Keratinocyte (primary cell): ENCODE measurements around the gene KNOP1.

Source experiments
- CTCF ChIP-seq, 3 experiments: IDR thresholded peaks in 1 of 3; conservative IDR thresholded peaks in 1 of 3; optimal IDR thresholded peaks in 1 of 3; 2 replicates in 2 of 3; 3 replicates in 1 of 3; pipeline versions ENCODE3 to v1.5.1; 2011; ENCODE audit warnings: low read length in 3 of 3, mild to moderate bottlenecking in 3 of 3, moderate library complexity in 2 of 3, control low read depth in 1 of 3, inconsistent platforms in 1 of 3; ENCODE audit not compliant: insufficient read depth in 2 of 3; ENCODE audit errors: extremely low read depth in 1 of 3
- EZH2 ChIP-seq: IDR thresholded peaks from one replicate; pipeline ENCODE4 v1.6.1; 2012; ENCODE audit warnings: inconsistent platforms, mild to moderate bottlenecking, low read length, moderate library complexity

GRCh38 chr16:19717741-19718623, at the start of gene KNOP1, which contains the start of gene IQCK:
- TF ChIP-seq CTCF (optimal IDR thresholded peaks at IDR 0.05 in 1 of 3, IDR thresholded peaks at IDR 0.05 in 1 of 3, conservative IDR thresholded peaks at IDR 0.05 in 1 of 3; ENCODE audit: extremely low read depth in 1 of 3, insufficient read depth in 2 of 3, low read length in 3 of 3), result no peak
- TF ChIP-seq EZH2, result no peak
